Measurements from ENCODE around the gene RBM43.

- TF ChIP-seq CTCF (IDR thresholded peaks at IDR 0.05 in 4 of 5, conservative IDR thresholded peaks at IDR 0.05 in 1 of 5), result no peak
- TF ChIP-seq POLR2A (IDR thresholded peaks at IDR 0.05), result no peak
These were observed 271 bp upstream of the RBM43 start for GRCh38 chr2:151261977-151262291.
